ENCODE results near the gene ALKBH2.
A peak's percentile ranks its signal among the peaks of the same experiment; 100 is the strongest.
"Not testable (repeated sequence)": the region's sequence is repeated elsewhere in the genome, so short reads cannot be mapped to it uniquely, and the experiment has no call there.

Gene ALKBH2

GRCh38 chr12:109069307-109070271 is 23.7 kb downstream of the ALKBH2 start:
- DNase-seq = no peak

GRCh38 chr12:109065853-109066193 is 27.4 kb downstream of the ALKBH2 start:
- DNase-seq = no peak

GRCh38 chr12:109065154-109065852 is 28.0 kb downstream of the ALKBH2 start:
- DNase-seq = no peak

- no peak for DNase-seq
Observed at GRCh38 chr12:109064143-109064542, 29.1 kb downstream of the ALKBH2 start.

GRCh38 chr12:109058773-109059172 is 34.5 kb downstream of the ALKBH2 start:
- DNase-seq = no peak

- DNase-seq = peak in 1 of 56 donors; percentile 29
Observed at GRCh38 chr12:109057376-109057775, 35.9 kb downstream of the ALKBH2 start.

GRCh38 chr12:109056891-109057290 is 36.4 kb downstream of the ALKBH2 start:
- no peak for DNase-seq

- DNase-seq = no peak
Observed at GRCh38 chr12:109054520-109054919, 38.8 kb downstream of the ALKBH2 start.

- not testable (repeated sequence) for DNase-seq
Observed at GRCh38 chr12:109054124-109054513, 39.2 kb downstream of the ALKBH2 start.

GRCh38 chr12:109053382-109054123 is 39.7 kb downstream of the ALKBH2 start:
- DNase-seq = peak in 1 of 56 donors; percentile 38

- DNase-seq = peak in 55 of 56 donors; percentile 57 to 91 (median 79)
Observed at GRCh38 chr12:109052414-109053323, 40.6 kb downstream of the ALKBH2 start, which contains the start of gene USP30. Gene USP30, plus strand, starts transcription at chr12:109052576. Its CDS starts 103 bp downstream, at chr12:109052679.

GRCh38 chr12:109052097-109052413 is 41.2 kb downstream of the ALKBH2 start:
- DNase-seq = no peak

- not testable (repeated sequence) for DNase-seq
Observed at GRCh38 chr12:109049794-109050193, 43.5 kb downstream of the ALKBH2 start.

GRCh38 chr12:109048706-109049105 is 44.6 kb downstream of the ALKBH2 start:
- not testable (repeated sequence) for DNase-seq

- DNase-seq = no peak
Observed at GRCh38 chr12:109047081-109047805, 46.0 kb downstream of the ALKBH2 start.

GRCh38 chr12:109044241-109044640 is 49.0 kb downstream of the ALKBH2 start:
- DNase-seq = no peak

Measured in nucleus accumbens (tissue), 56 donors.